Keratinocyte (primary cell): ENCODE results near the gene GALP.
"Not testable (repeated sequence)": the region's sequence is repeated elsewhere in the genome, so short reads cannot be mapped to it uniquely, and the experiment has no call there.

Experiments used
- CTCF ChIP-seq, 3 experiments: IDR thresholded peaks in 1 of 3; conservative IDR thresholded peaks in 1 of 3; optimal IDR thresholded peaks in 1 of 3; 2 replicates in 2 of 3; 3 replicates in 1 of 3; pipeline versions ENCODE3 to v1.5.1; 2011; ENCODE audit warnings: low read length in 3 of 3, mild to moderate bottlenecking in 3 of 3, moderate library complexity in 2 of 3, control low read depth in 1 of 3, inconsistent platforms in 1 of 3; ENCODE audit not compliant: insufficient read depth in 2 of 3; ENCODE audit errors: extremely low read depth in 1 of 3
- EZH2 ChIP-seq: IDR thresholded peaks from one replicate; pipeline ENCODE4 v1.6.1; 2012; ENCODE audit warnings: inconsistent platforms, mild to moderate bottlenecking, low read length, moderate library complexity

- not testable (repeated sequence) for TF ChIP-seq EZH2; CTCF (optimal IDR thresholded peaks at IDR 0.05 in 1 of 3, IDR thresholded peaks at IDR 0.05 in 1 of 3, conservative IDR thresholded peaks at IDR 0.05 in 1 of 3; ENCODE audit: extremely low read depth in 1 of 3, insufficient read depth in 2 of 3, low read length in 3 of 3)
Measured at GRCh38 chr19:56176310-56176709, 502 bp downstream of the GALP start.
